ENCODE results near the gene TNXB.

Gene TNXB

GRCh38 chr6:32085759-32086459, 23.2 kb downstream of the TNXB start:
- H3K4me3 ChIP-seq (replicated peaks in 1 of 2; ENCODE audit: low read depth in 2 of 2, low read length in 2 of 2), result no peak overlapping the region
- TF ChIP-seq, protein P1, sequence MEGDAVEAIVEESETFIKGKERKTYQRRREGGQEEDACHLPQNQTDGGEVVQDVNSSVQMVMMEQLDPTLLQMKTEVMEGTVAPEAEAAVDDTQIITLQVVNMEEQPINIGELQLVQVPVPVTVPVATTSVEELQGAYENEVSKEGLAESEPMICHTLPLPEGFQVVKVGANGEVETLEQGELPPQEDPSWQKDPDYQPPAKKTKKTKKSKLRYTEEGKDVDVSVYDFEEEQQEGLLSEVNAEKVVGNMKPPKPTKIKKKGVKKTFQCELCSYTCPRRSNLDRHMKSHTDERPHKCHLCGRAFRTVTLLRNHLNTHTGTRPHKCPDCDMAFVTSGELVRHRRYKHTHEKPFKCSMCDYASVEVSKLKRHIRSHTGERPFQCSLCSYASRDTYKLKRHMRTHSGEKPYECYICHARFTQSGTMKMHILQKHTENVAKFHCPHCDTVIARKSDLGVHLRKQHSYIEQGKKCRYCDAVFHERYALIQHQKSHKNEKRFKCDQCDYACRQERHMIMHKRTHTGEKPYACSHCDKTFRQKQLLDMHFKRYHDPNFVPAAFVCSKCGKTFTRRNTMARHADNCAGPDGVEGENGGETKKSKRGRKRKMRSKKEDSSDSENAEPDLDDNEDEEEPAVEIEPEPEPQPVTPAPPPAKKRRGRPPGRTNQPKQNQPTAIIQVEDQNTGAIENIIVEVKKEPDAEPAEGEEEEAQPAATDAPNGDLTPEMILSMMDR (IDR thresholded peaks at IDR 0.05; ENCODE audit: low read depth, low read length), result no peak
- DNase-seq (ENCODE audit: low read depth in 2 of 2), result no peak

DNA sequence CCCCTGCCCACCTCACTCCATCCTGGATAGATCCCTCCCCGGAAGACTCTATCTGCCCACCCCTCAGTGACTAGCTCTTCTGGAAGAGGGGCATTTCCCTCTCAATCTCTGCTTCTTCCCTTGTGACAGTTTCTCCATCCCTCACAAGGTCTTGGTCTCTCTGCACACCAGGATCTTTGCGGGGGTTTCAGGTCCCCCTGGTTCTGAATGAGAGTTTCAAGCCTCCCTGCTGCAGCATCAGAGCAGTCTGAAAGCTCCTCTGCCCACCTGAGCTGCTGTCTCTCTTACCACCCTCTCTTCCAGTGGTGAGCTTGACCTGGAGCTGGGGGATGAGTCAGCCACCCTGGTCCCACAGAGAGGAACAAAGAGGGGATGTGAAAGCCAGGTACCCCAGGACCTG, 24.4 kb downstream of the TNXB start:
- no peak for DNase-seq (ENCODE audit: low read depth in 2 of 2)
- no peak overlapping the region for H3K4me3 ChIP-seq (replicated peaks in 1 of 2; ENCODE audit: low read depth in 2 of 2, low read length in 2 of 2)

GRCh38 chr6:32083812-32084768, 25.0 kb downstream of the TNXB start:
- no peak for DNase-seq (ENCODE audit: low read depth in 2 of 2)
- TF ChIP-seq, protein P1 (IDR thresholded peaks at IDR 0.05; ENCODE audit: low read depth, low read length), result no peak
- H3K4me3 ChIP-seq (replicated peaks in 1 of 2; ENCODE audit: low read depth in 2 of 2, low read length in 2 of 2), result no peak overlapping the region

More for the DNA sequence above, 24.4 kb downstream of the TNXB start:
- TF ChIP-seq, protein P1 (IDR thresholded peaks at IDR 0.05; ENCODE audit: low read depth, low read length), result no peak

GRCh38 chr6:32082935-32083334, 26.2 kb downstream of the TNXB start:
- H3K4me3 ChIP-seq (replicated peaks in 1 of 2; ENCODE audit: low read depth in 2 of 2, low read length in 2 of 2), result no peak overlapping the region
- peak; percentile 92 to 95 for DNase-seq (ENCODE audit: low read depth in 2 of 2)
- TF ChIP-seq, protein P1 (IDR thresholded peaks at IDR 0.05; ENCODE audit: low read depth, low read length), result no peak

- TF ChIP-seq, protein P1 (IDR thresholded peaks at IDR 0.05; ENCODE audit: low read depth, low read length), result no peak
These were observed 26.7 kb downstream of the TNXB start for GRCh38 chr6:32082478-32082877.

DNA sequence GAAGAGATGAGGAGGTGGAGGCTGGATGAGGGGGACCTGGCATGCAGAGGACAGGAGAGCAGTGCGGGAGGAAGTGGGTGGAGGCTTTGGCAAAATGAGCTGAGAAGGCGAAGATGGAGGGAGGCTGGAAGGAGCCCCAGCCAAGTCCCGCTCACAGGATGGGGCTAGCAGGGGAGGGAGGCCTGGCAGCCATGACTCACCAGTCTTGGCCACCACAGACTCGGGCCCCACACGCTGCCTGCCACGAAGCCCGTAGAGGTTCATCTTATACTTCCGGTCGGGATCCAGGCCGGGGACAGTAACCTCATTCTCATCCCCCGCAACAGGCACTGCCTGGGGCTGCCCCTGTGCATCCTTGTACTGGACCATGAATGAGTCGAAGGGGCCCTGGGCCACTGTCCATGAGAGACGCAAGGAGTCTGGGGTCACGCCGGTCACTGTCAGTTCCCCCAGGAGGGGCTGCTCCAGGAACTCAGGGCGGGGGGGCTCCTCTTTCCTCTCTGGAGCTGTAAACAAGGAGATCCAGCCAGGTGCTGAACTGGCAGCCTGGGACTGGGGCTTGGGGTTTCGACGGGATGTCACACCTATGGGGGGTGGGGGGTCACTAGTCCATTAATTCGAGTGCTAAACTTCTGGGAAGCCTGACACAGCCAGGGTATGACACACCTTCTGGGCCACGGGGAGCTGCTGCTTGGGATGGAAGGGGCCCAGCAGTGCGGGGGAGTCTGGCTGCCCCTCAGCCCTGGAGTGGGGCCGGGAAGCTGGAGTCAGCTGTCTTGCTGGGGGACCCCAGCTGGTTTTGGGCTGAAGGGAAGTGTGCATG, 27.8 kb downstream of the TNXB start:
- peak; percentile 91 to 93 for DNase-seq (ENCODE audit: low read depth in 2 of 2)
- H3K4me3 ChIP-seq (replicated peaks in 1 of 2; ENCODE audit: low read depth in 2 of 2, low read length in 2 of 2), result no peak overlapping the region
- TF ChIP-seq, protein P1 (IDR thresholded peaks at IDR 0.05; ENCODE audit: low read depth, low read length), result no peak

More at GRCh38 chr6:32082478-32082877, 26.7 kb downstream of the TNXB start:
- H3K4me3 ChIP-seq (replicated peaks in 1 of 2; ENCODE audit: low read depth in 2 of 2, low read length in 2 of 2), result no peak overlapping the region
- no peak for DNase-seq (ENCODE audit: low read depth in 2 of 2)
